ENCODE data around the gene ANGPTL2.

The ANGPTL2 gene

DNA sequence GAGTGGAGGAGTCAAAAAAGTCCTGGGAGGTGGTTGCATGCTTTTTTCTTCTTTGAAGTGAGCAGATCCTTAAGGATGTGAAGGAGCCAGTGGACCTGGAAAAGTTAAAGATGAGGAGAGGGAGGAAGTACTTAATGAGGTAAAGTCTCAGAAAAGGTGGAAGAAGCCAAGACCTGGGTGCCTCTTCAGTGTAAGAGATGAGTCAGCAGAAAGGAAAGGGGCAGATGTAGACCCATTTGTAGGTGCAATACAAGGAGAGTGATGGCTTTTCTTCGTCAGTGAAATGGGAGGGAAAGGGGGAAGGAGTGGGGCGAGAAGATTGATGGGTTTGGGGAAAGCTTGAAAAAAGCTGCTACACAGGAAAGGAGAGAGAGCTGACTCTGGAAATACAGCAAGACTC lies 82.9 kb downstream of the ANGPTL2 start:
- no peak overlapping the region for H3K27ac ChIP-seq (ENCODE audit: low read length)
- H3K4me1 ChIP-seq (ENCODE audit: control insufficient read depth, low read depth, low read length): no peaks in the 10 kb centered on the region
- H3K36me3 ChIP-seq (ENCODE audit: control insufficient read depth, low read depth, low read length): no peaks in the 10 kb centered on the region
- no peak overlapping the region for H3K4me3 ChIP-seq (ENCODE audit: low read length)
- no peak overlapping the region for H3K9ac ChIP-seq (ENCODE audit: low read length)
- H3K27me3 ChIP-seq (ENCODE audit: control insufficient read depth, insufficient read depth, low read length): no peaks in the 10 kb centered on the region
- H3K9me3 ChIP-seq (ENCODE audit: control insufficient read depth, low read depth, low read length): no peaks in the 10 kb centered on the region

DNA sequence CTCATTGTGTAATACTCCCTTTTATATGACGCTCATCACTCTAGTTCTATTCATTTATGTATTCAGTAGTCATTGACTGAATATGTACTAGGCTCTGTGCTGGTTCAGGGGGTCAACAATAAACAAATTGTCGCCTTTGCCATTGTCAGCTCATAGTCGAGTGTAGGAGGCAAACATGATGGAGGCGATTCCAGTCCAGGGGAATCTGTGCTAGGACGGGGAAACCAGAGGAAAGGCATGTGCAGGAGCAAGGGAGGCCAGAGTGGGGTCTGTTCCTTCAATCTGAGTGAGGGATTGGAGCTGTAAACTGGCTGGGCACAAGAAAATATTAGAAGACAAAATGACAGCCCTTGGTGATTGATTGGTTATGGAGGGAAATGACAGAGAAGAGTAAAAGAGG lies 83.9 kb downstream of the ANGPTL2 start:
- Histone ChIP-seq H3K36me3 (ENCODE audit: control insufficient read depth, low read depth, low read length) (no peaks in the 10 kb centered on the region), H3K4me1 (ENCODE audit: control insufficient read depth, low read depth, low read length) (no peaks in the 10 kb centered on the region), H3K27ac (ENCODE audit: low read length) (no peak overlapping the region), H3K4me3 (ENCODE audit: low read length) (no peak overlapping the region), H3K9ac (ENCODE audit: low read length) (no peak overlapping the region), H3K9me3 (ENCODE audit: control insufficient read depth, low read depth, low read length) (no peaks in the 10 kb centered on the region), H3K27me3 (ENCODE audit: control insufficient read depth, insufficient read depth, low read length) (no peaks in the 10 kb centered on the region)

Measured in iPS-18a (cell line).